Measurements from ENCODE around the gene PDIA4. TPM values are rescaled to one million over a fixed set of nuclear protein-coding genes. Genes with fewer than 3 reads are reported as not detected.
A peak's percentile ranks its signal among the peaks of the same experiment; 100 is the strongest.
"Not testable (repeated sequence)": the region's sequence is repeated elsewhere in the genome, so short reads cannot be mapped to it uniquely, and the experiment has no call there.

PDIA4 gene
- total RNA-seq, 1 donor from 2014 or later = 32.2 TPM

- DNase-seq = no peak
- ATAC-seq (ENCODE audit: poor library complexity) = no peak
- intact Hi-C loops (cut with DNase I) = no loop called here
These were observed 41.6 kb downstream of the PDIA4 start for GRCh38 chr7:148986742-148987009.

GRCh38 chr7:148983200-148984146 lies 44.8 kb downstream of the PDIA4 start:
- DNase-seq (peak; percentile 62), ATAC-seq (ENCODE audit: poor library complexity) (peak; percentile 61)
- intact Hi-C loops (cut with DNase I) = no loop called here

GRCh38 chr7:148982654-148983199 lies 45.6 kb downstream of the PDIA4 start:
- DNase-seq = no peak
- no peak for ATAC-seq (ENCODE audit: poor library complexity)
- intact Hi-C loops (cut with DNase I) = no loop called here

GRCh38 chr7:148979827-148980226 lies 48.5 kb downstream of the PDIA4 start:
- ATAC-seq (ENCODE audit: poor library complexity) (no peak), DNase-seq (no peak)
- intact Hi-C loops (cut with DNase I) = no loop called here

GRCh38 chr7:148979072-148979471 lies 49.2 kb downstream of the PDIA4 start:
- DNase-seq; ATAC-seq (ENCODE audit: poor library complexity); intact Hi-C loops (cut with DNase I): not testable (repeated sequence)

- DNase-seq = no peak
- no peak for ATAC-seq (ENCODE audit: poor library complexity)
- intact Hi-C loops (cut with DNase I) = no loop called here
These were observed 50.2 kb downstream of the PDIA4 start for GRCh38 chr7:148978091-148978490.

GRCh38 chr7:148975896-148976295 lies 52.4 kb downstream of the PDIA4 start:
- ATAC-seq (ENCODE audit: poor library complexity) (no peak), DNase-seq (no peak)
- intact Hi-C loops (cut with DNase I) = no loop called here

- ATAC-seq (ENCODE audit: poor library complexity) = no peak
- DNase-seq = no peak
- intact Hi-C loops (cut with DNase I) = no loop called here
These were observed 55.0 kb downstream of the PDIA4 start for GRCh38 chr7:148973256-148973655.

GRCh38 chr7:148972375-148972774 lies 55.9 kb downstream of the PDIA4 start:
- ATAC-seq (ENCODE audit: poor library complexity) (no peak), DNase-seq (no peak)
- intact Hi-C loops (cut with DNase I) = no loop called here

GRCh38 chr7:148967602-148968001 lies 60.7 kb downstream of the PDIA4 start:
- DNase-seq = no peak
- no peak for ATAC-seq (ENCODE audit: poor library complexity)
- intact Hi-C loops (cut with DNase I) = loop anchor here (10.0 kb wide), 3 partner anchors 83 to 393 kb away; partner anchors contain the start of genes CUL1 and EZH2

- ATAC-seq (ENCODE audit: poor library complexity) (no peak), DNase-seq (no peak)
- intact Hi-C loops (cut with DNase I) = loop anchor here (10.0 kb wide), 3 partner anchors 82 to 392 kb away; partner anchors contain the start of genes CUL1 and EZH2
These were observed 61.3 kb downstream of the PDIA4 start for GRCh38 chr7:148967032-148967372.

GRCh38 chr7:148964483-148965267 lies 63.6 kb downstream of the PDIA4 start:
- no peak for DNase-seq
- no peak for ATAC-seq (ENCODE audit: poor library complexity)
- intact Hi-C loops (cut with DNase I) = loop anchor here (5.0 to 10.0 kb wide), 4 partner anchors 80 to 462 kb away; partner anchors contain the start of genes CUL1 and EZH2

- intact Hi-C loops (cut with DNase I) = loop anchor here (5.0 to 10.0 kb wide), 4 partner anchors 79 to 462 kb away; partner anchors contain the start of genes CUL1 and EZH2
- DNase-seq (no peak), ATAC-seq (ENCODE audit: poor library complexity) (peak; percentile 4)
These were observed 64.5 kb downstream of the PDIA4 start for GRCh38 chr7:148963583-148964482.

- DNase-seq = peak; percentile 72
- ATAC-seq (ENCODE audit: poor library complexity) = peak; percentile 88
- intact Hi-C loops (cut with DNase I) = loop anchor here (5.0 to 10.0 kb wide), 4 partner anchors 78 to 461 kb away; partner anchors contain the start of genes CUL1 and EZH2
These were observed 65.3 kb downstream of the PDIA4 start for GRCh38 chr7:148962823-148963582.

GRCh38 chr7:148962440-148962822 lies 65.9 kb downstream of the PDIA4 start:
- ATAC-seq (ENCODE audit: poor library complexity) (no peak), DNase-seq (no peak)
- intact Hi-C loops (cut with DNase I) = loop anchor here (5.0 to 10.0 kb wide), 4 partner anchors 78 to 460 kb away; partner anchors contain the start of genes CUL1 and EZH2

GRCh38 chr7:148959726-148960125 lies 68.6 kb downstream of the PDIA4 start:
- intact Hi-C loops (cut with DNase I) = loop anchor here (5.0 to 10.0 kb wide), 4 partner anchors 75 to 457 kb away; partner anchors contain the start of genes CUL1 and EZH2

GRCh38 chr7:148958061-148958460 lies 70.2 kb downstream of the PDIA4 start:
- ATAC-seq (ENCODE audit: poor library complexity) (no peak), DNase-seq (no peak)
- intact Hi-C loops (cut with DNase I) = no loop called here

More at GRCh38 chr7:148959726-148960125, 68.6 kb downstream of the PDIA4 start:
- ATAC-seq (ENCODE audit: poor library complexity) (no peak), DNase-seq (no peak)
